ENCODE results near the gene HLCS. TPM values are rescaled to one million over a fixed set of nuclear protein-coding genes. Genes with fewer than 3 reads are reported as not detected.

HLCS gene
- total and polyA plus RNA-seq, 2 donors from 2014 or later = 4.5 to 29.6 TPM

- DNase-seq = no peak
- Histone ChIP-seq H3K27ac (ENCODE audit: low read depth in 2 of 2, low read length in 2 of 2) (no peak overlapping the region), H3K4me1 (ENCODE audit: control insufficient read depth in 2 of 3, insufficient read depth in 2 of 3, low read depth in 1 of 3, low read length in 3 of 3) (no peaks in the 10 kb centered on the region), H3K36me3 (ENCODE audit: control insufficient read depth in 2 of 3, insufficient read depth in 3 of 3, low read length in 3 of 3) (no peaks in the 10 kb centered on the region), H3K27me3 (ENCODE audit: control insufficient read depth, insufficient read depth, low read length) (no peaks in the 10 kb centered on the region), H3K4me3 (ENCODE audit: low read length in 3 of 3) (no peak overlapping the region), H3K9ac (ENCODE audit: low read length in 3 of 3) (no peak overlapping the region), H3K9me3 (ENCODE audit: control insufficient read depth in 2 of 3, insufficient read depth in 1 of 3, low read length in 3 of 3) (no peaks in the 10 kb centered on the region)
- intact Hi-C loops (cut with DNase I) = no loop called here
- no peak for FAIRE-seq
- TF ChIP-seq CTCF (IDR thresholded peaks at IDR 0.05; ENCODE audit: borderline replicate concordance, extremely low read depth, insufficient read depth) = no peak
Observed at GRCh38 chr21:36830100-36830499, 136.4 kb downstream of the HLCS start.

- FAIRE-seq = no peak
- intact Hi-C loops (cut with DNase I) = no loop called here
- no peak for TF ChIP-seq CTCF (IDR thresholded peaks at IDR 0.05; ENCODE audit: borderline replicate concordance, extremely low read depth, insufficient read depth)
Observed at GRCh38 chr21:36828891-36829515, 137.5 kb downstream of the HLCS start.

DNA sequence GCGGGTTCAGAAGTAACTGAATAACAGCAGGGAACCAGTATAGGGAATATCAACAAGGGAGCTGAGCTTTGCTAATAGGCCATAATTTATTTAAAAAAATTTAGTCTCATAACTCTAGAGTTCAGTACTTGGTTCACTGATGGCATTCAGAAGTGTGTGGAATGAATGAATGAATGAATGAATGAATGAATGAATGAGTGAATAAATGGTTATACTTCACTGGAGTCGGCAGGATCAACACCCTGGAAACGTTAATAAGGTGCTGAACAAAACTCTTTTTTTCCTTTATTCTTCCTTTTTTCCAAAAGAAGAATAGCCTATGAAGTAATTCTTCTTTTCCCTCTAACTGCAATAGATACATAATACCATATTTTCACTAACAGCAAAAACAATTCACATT, 138.3 kb downstream of the HLCS start:
- DNase-seq = no peak
- no peak overlapping the region for H3K9ac ChIP-seq (ENCODE audit: low read length in 3 of 3)
- H3K36me3 ChIP-seq (ENCODE audit: control insufficient read depth in 2 of 3, insufficient read depth in 3 of 3, low read length in 3 of 3) = peaks cover 0 to 2% (median 0%) of the 10 kb centered on the region in 3 donors
- H3K9me3 ChIP-seq (ENCODE audit: control insufficient read depth in 2 of 3, insufficient read depth in 1 of 3, low read length in 3 of 3) = no peaks in the 10 kb centered on the region
- H3K27me3 ChIP-seq (ENCODE audit: control insufficient read depth, insufficient read depth, low read length) = no peaks in the 10 kb centered on the region
- no peak overlapping the region for H3K4me3 ChIP-seq (ENCODE audit: low read length in 3 of 3)
- H3K27ac ChIP-seq (ENCODE audit: low read depth in 2 of 2, low read length in 2 of 2) = no peak overlapping the region
- no peaks in the 10 kb centered on the region for H3K4me1 ChIP-seq (ENCODE audit: control insufficient read depth in 2 of 3, insufficient read depth in 2 of 3, low read depth in 1 of 3, low read length in 3 of 3)
- intact Hi-C loops (cut with DNase I) = no loop called here
- TF ChIP-seq CTCF (IDR thresholded peaks at IDR 0.05; ENCODE audit: borderline replicate concordance, extremely low read depth, insufficient read depth) = no peak
- no peak for FAIRE-seq

More at GRCh38 chr21:36828891-36829515, 137.5 kb downstream of the HLCS start:
- DNase-seq = no peak
- no peak overlapping the region for H3K4me3 ChIP-seq (ENCODE audit: low read length in 3 of 3)
- H3K36me3 ChIP-seq (ENCODE audit: control insufficient read depth in 2 of 3, insufficient read depth in 3 of 3, low read length in 3 of 3) = peaks cover 0 to 2% (median 0%) of the 10 kb centered on the region in 3 donors
- H3K27me3 ChIP-seq (ENCODE audit: control insufficient read depth, insufficient read depth, low read length) = no peaks in the 10 kb centered on the region
- no peak overlapping the region for H3K9ac ChIP-seq (ENCODE audit: low read length in 3 of 3)
- no peaks in the 10 kb centered on the region for H3K4me1 ChIP-seq (ENCODE audit: control insufficient read depth in 2 of 3, insufficient read depth in 2 of 3, low read depth in 1 of 3, low read length in 3 of 3)
- no peak overlapping the region for H3K27ac ChIP-seq (ENCODE audit: low read depth in 2 of 2, low read length in 2 of 2)
- H3K9me3 ChIP-seq (ENCODE audit: control insufficient read depth in 2 of 3, insufficient read depth in 1 of 3, low read length in 3 of 3) = no peaks in the 10 kb centered on the region

DNA sequence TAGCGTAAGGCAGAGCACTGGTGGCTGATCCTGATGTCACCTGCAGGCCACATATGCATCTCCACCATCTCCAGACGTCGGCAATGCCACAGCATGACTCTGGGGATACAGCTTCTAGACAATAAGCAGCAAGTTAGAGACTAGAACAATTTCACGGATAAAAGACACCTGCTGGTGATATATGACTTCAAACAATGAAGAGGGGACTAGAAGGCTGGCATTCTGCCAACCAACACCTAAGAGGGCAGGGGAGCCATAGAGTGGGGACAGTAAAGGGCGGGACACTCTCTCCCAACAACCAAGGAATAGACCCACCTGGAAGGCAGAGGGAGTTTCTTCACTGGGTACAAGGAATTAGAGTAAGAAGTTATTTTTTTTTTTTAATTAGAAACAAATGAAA, 140.8 kb downstream of the HLCS start:
- DNase-seq (no peak), FAIRE-seq (no peak)
- H3K27ac ChIP-seq (ENCODE audit: low read depth in 2 of 2, low read length in 2 of 2) = no peak overlapping the region
- no peaks in the 10 kb centered on the region for H3K27me3 ChIP-seq (ENCODE audit: control insufficient read depth, insufficient read depth, low read length)
- no peak overlapping the region for H3K4me3 ChIP-seq (ENCODE audit: low read length in 3 of 3)
- TF ChIP-seq CTCF (IDR thresholded peaks at IDR 0.05; ENCODE audit: borderline replicate concordance, extremely low read depth, insufficient read depth) = no peak
- intact Hi-C loops (cut with DNase I) = no loop called here
- no peak overlapping the region for H3K9ac ChIP-seq (ENCODE audit: low read length in 3 of 3)
- no peaks in the 10 kb centered on the region for H3K4me1 ChIP-seq (ENCODE audit: control insufficient read depth in 2 of 3, insufficient read depth in 2 of 3, low read depth in 1 of 3, low read length in 3 of 3)
- no peaks in the 10 kb centered on the region for H3K9me3 ChIP-seq (ENCODE audit: control insufficient read depth in 2 of 3, insufficient read depth in 1 of 3, low read length in 3 of 3)
- H3K36me3 ChIP-seq (ENCODE audit: control insufficient read depth in 2 of 3, insufficient read depth in 3 of 3, low read length in 3 of 3) = peaks cover 0 to 2% (median 0%) of the 10 kb centered on the region in 3 donors
